GM18519 (cell line): Measurements from ENCODE around the gene GPRIN3.
A peak's percentile ranks its signal among the peaks of the same experiment; 100 is the strongest.
"Not testable (repeated sequence)": the region's sequence is repeated elsewhere in the genome, so short reads cannot be mapped to it uniquely, and the experiment has no call there.

Source experiments
- ATAC-seq: cut with Tn5 transposase; IDR thresholded peaks from one replicate; pipeline ENCODE4 v1.9.1; 2021; ENCODE audit warnings: mild to moderate bottlenecking, moderate library complexity; ENCODE audit not compliant: unreplicated experiment, low FRiP score

Gene GPRIN3

GRCh38 chr4:89263265-89263664 lies 44.3 kb downstream of the GPRIN3 start:
- no peak for ATAC-seq

DNA sequence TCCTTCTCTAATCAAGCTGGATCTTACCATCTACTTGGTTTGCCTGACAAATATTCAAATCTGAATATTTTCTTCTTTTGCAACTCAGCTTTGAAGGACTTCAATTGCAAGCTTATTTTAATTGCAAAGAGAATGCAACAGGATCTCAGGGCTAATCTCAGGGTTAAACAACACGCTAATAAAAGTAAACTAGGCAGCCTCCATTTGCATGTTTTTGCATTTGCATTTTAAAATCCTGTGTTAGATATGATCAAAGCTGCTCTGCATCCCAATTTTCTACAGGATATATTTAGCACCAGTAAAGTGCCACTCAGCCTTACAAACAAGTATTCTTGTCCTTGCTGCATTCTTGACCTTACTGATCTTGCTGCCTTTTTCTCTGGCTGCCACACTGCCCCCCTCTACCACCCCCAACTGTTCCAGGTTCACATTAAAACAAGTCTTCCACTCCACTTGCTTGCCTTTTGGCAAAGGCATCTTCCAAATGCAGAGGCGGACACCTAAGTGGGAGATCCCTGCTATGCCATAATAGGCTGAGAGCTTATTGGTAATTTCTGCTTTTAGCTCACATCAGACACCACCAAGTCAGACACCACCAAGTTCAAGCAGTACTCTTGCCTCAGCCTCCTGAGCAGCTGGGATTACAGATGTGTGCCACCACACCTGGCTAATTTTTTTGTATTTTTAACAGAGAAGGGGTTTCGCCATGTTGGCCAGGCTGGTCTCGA lies 48.1 kb downstream of the GPRIN3 start:
- no peak for ATAC-seq

DNA sequence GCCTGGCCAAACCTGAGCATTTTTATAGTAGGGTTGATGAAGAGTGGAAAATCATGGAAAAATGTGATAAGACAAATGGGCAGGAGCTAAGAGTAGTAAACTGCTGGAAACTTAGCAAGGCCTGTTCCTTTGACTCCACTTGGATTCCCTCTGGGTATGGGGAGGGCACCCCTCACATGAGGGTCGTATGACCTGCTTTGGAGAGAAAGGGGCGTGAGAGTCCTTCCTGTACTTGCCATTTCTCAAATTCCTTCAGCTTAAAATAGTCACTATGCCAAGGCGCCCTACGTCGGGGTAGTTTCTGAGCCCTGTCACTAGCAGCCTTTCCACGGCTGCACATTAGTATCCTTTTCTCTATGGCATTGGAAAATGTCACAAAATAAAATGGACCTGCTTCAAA lies 49.1 kb downstream of the GPRIN3 start:
- ATAC-seq, result no peak

DNA sequence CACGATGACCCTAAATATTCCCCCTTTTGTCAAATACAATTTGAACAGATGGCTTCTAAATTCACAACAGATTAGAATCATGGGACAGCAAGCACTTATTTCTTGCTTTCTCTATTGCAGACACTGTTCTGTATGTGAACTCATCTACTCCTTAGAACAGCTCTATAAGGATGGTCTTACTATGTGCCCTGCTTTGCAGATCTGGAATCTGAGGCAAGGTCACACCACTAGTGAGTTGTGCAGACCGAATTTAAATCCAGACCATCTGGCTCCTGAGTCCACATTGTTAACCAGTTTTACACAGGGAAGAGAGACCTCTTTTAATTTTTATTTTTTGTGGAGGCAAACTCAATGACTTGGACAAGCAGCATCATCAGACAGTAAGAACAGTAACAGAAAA lies 50.2 kb downstream of the GPRIN3 start:
- no peak for ATAC-seq

DNA sequence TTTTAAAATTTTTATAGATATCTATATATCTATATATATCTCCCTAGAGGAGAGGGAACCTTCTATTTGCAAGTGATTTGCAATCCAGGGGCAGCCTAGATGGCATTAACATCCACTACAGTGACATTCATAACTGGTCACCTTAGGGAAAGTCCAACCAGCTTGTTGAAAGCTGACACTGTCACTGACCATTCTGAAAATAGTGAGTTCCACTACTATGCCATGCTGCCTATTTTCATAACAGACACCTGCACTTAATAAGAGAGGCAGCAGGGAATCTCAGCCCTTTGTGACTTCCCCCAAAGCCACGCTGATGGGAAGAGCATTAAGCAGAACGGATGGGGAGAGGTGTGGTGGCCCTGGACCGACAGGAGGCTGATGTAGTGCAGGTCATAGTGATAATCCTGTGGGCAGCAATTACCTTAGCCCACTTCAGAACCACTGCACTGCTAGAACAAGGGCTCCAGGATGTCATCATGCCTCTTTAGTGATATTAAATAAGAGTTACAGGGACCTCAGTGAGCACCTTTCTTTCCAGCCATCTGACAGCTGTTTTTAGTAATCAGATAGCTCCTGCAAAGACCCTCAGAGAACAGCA lies 51.3 kb downstream of the GPRIN3 start:
- ATAC-seq, result no peak

GRCh38 chr4:89254847-89255246 lies 52.8 kb downstream of the GPRIN3 start:
- ATAC-seq, result no peak

- not testable (repeated sequence) for ATAC-seq
Measured at GRCh38 chr4:89254347-89254746, 53.3 kb downstream of the GPRIN3 start.

DNA sequence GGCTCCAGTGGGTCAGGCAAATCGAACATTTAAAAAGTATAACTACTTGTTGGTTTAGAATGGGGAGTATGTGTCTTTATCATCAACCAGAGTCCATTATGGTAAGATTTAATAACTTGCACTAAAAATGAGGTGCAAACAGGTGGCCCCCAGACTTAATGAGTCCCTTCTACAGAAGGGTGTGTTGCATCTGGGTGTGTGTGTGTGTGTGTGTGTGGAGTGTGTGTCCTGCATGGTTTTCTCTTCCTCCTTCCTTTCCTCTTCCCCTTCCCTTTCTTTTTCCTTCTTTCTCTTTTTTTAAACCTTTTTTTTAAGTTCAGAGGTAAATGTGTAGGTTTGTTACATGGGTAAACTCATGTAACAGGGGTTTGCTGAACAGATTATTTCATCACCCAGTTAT lies 53.7 kb downstream of the GPRIN3 start:
- no peak for ATAC-seq

- ATAC-seq, result no peak
Measured at GRCh38 chr4:89253311-89253710, 54.3 kb downstream of the GPRIN3 start.

- no peak for ATAC-seq
Measured at GRCh38 chr4:89251396-89251795, 56.2 kb downstream of the GPRIN3 start.

- ATAC-seq, result no peak
Measured at GRCh38 chr4:89249716-89250361, 57.8 kb downstream of the GPRIN3 start.

GRCh38 chr4:89249313-89249712 lies 58.3 kb downstream of the GPRIN3 start:
- ATAC-seq, result no peak

GRCh38 chr4:89248879-89249281 lies 58.7 kb downstream of the GPRIN3 start:
- ATAC-seq, result no peak

GRCh38 chr4:89247951-89248350 lies 59.6 kb downstream of the GPRIN3 start:
- ATAC-seq, result no peak

DNA sequence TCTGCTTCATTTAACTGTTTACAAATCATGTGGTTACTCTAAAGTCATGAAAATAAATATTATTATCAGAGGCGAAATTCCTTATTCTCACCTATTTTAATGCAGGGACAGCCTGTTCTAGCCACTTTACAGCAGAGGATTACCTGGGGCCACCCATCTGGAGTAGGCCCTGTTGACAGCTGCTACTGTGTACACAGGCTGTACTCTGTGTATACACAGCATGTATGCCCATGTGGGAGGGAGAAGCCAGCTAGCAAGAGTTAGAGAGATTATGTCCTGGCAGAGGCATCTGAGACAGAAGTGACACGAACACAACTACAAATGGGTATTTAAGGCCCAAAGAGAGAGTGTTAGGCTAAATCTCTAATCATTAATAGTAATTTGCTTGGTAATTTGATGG lies 62.1 kb downstream of the GPRIN3 start:
- ATAC-seq, result no peak

DNA sequence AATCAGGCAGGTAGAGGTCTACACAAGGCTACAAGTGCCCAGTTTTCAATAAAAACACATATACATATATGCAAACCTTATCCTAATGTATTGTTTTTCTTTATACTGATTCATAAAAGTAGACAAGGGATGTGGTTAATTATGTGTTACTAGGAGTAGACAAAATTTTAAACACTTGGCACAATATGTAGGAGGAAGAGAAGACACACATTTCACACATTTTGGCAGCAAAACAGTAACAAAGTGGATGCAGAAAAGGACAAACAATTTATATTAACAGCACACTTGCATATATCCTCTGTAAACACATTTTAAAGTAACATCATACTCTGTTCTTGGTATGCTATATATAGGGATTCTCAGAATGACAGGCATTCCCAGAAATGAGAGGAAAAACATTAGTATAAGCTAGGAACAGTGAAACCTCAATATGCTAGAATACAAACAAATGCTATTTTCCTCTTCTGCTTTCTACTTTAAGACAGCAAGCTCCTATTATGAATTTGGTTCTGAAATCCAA lies 63.8 kb downstream of the GPRIN3 start:
- no peak for ATAC-seq

GRCh38 chr4:89242864-89243732 lies 64.5 kb downstream of the GPRIN3 start:
- ATAC-seq, result no peak

- no peak for ATAC-seq
Measured at GRCh38 chr4:89242216-89242615, 65.4 kb downstream of the GPRIN3 start.

GRCh38 chr4:89230271-89230670 lies 77.3 kb downstream of the GPRIN3 start:
- ATAC-seq, result no peak

GRCh38 chr4:89226665-89227574 lies 80.7 kb downstream of the GPRIN3 start:
- peak; percentile 83 for ATAC-seq
